Activated T-helper 1 cell treated with Interleukin-2 at 50 U/mL for 16 hours (primary cell): ENCODE results near the gene FBLN1.
"Not testable (repeated sequence)": the region's sequence is repeated elsewhere in the genome, so short reads cannot be mapped to it uniquely, and the experiment has no call there.

Source experiments
- DNase-seq: peaks from one replicate; pipeline ENCODE4 v3.0.0-alpha.2; 2020; ENCODE audit warnings: low read depth

The FBLN1 gene, protein sequence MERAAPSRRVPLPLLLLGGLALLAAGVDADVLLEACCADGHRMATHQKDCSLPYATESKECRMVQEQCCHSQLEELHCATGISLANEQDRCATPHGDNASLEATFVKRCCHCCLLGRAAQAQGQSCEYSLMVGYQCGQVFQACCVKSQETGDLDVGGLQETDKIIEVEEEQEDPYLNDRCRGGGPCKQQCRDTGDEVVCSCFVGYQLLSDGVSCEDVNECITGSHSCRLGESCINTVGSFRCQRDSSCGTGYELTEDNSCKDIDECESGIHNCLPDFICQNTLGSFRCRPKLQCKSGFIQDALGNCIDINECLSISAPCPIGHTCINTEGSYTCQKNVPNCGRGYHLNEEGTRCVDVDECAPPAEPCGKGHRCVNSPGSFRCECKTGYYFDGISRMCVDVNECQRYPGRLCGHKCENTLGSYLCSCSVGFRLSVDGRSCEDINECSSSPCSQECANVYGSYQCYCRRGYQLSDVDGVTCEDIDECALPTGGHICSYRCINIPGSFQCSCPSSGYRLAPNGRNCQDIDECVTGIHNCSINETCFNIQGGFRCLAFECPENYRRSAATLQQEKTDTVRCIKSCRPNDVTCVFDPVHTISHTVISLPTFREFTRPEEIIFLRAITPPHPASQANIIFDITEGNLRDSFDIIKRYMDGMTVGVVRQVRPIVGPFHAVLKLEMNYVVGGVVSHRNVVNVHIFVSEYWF

DNA sequence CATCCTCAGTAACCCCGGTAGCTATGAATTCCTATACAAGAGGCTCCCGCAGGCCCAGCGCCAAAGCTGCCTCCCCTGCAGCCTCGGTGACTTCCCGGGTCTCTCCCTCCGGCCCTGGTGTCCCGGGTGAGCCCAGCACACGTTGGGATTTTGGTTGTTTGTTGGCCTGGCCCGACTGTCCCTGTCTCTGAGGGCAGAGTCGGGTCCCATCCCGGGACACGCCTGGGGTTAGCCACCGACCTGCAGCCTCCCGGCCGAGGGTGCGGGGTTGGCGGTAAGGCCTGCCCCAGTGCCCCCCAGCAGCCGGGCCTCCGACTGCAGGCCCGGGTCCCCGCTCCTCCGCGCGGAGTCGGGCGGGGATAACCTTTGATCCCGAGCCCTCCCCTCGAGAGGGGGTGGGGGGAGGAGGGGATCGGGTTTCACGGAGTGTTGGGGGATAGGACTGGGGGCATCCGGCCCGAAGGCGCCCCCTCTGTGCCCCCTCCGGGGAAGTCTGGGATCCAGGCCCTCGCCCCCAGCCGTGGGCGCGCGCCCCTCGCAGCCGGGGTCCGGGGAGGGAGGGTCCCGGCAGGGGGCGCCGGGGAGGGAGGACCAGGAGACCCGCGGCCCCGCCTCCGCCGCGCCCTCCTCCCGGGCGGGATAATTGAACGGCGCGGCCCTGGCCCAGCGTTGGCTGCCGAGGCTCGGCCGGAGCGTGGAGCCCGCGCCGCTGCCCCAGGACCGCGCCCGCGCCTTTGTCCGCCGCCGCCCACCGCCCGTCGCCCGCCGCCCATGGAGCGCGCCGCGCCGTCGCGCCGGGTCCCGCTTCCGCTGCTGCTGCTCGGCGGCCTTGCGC is at the start of gene FBLN1:
Gene FBLN1 (plus strand): TSS at position 669 of the 835 bp plus-strand sequence. CDS start 103 bp downstream, at position 772.
- DNase-seq = no peak

DNA sequence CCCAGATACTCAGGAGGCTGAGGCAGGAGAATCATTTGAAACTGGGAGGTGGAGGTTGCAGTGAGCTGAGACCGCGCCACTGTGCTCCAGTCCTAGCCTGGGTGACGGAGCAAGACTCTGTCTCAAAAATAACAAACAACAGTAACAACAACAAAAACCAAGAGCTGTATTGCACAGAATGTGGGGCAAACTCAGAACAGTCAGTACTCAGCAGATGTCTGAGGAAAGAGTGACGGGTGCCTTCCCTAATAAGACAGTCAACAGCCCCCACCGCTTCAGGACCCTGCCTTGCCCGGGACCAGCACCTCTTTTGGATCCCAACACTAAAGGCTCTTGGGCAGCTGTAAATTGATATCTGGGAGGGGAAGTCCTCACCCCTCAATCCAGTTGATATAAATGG is 48.9 kb upstream of the FBLN1 start:
- DNase-seq = no peak

DNA sequence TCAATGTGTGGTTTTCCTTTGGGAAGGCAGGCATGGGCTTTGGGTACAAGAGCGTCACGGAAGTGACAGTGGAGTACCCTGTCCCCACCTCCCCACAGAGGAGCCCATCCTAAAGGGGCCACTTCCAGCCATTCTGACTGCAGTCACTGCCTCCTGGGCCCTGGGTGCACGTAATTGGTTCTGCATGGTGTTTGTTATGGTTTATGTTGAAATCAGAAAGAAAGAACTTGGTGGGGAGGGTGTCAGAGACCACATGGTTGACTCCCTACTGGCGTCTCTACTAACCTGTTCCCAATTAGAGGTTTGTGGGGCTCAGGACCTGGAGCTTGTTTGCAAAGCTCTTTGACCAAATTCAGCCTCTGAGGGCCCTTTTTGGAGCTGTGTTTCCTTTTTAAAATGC is 48.4 kb upstream of the FBLN1 start:
- no peak for DNase-seq

DNA sequence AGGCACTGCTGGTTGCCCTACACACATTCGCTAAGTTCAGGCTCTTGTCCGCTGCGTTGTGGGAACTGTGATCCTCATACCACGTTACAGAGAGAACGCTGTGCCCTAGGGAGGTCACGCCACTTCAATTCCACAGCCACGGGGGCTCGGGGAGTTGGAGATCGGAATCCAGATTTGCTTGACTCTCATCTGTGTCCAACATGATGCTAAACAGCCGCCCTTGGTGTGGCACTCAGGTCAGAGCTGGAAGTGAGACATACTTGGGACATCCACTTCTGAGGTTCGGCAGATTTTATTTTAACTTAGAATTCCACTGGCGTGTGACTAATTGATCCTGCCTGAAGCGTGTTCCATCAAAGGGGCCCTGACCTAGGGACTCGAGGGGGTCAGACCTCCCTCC is 47.5 kb upstream of the FBLN1 start:
- DNase-seq = no peak

DNA sequence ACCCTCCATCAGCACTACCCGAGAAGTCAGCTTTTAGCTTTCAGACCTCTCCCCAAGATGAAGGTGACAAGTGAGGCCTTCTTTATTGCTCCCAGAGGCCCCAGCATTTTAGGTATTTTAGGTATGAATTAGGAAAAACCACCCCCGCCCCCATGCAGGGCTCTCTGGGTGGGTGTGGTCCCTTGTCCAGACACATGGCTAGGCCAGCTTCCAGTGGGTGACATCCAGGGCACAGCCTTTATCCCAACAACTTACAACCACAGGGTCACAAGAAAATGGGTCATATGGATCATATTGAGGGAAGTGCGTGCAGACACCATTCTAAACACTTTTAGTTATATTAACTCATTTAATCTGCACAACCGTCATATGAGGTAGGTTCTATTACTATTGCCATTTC is 47.1 kb upstream of the FBLN1 start:
- no peak for DNase-seq

DNA sequence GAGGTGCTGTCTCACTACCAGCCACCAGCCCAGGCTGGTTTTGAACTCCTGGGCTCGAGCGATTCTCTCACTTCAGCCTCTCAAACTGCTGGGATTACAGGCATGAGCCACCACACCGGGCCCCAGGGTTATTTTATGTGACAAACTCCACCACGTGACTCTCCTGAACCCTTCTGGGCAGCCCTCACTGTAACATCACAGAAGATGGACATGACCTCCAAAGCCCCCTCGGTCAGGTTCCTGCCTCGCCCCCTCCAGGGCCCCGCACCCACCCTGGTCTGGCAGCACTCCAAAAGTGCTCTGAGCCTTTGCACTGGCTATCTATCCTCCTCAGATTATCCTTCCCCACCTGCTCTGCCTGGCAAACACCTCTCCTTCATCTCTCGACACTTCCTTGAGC is 45.9 kb upstream of the FBLN1 start:
- DNase-seq = no peak

DNA sequence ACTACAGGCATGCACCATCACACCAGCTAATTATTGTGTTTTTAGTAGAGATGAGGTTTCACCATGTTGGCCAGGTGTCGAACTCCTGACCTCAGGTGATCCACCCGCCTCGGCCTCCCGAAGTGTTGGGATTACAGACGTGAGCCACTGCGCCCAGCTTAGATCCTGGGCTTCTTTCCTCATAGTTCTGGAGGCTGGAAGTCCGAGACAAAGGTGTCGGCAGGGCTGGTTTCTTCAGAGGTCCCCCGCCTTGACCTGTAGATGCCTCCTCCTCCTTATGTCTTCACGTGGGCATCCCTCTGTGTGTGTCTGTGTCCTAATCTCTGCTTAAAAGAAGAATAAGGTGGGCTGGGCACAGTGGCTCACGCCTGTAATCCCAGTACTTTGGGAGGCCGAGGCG is 44.2 kb upstream of the FBLN1 start:
- DNase-seq = no peak

DNA sequence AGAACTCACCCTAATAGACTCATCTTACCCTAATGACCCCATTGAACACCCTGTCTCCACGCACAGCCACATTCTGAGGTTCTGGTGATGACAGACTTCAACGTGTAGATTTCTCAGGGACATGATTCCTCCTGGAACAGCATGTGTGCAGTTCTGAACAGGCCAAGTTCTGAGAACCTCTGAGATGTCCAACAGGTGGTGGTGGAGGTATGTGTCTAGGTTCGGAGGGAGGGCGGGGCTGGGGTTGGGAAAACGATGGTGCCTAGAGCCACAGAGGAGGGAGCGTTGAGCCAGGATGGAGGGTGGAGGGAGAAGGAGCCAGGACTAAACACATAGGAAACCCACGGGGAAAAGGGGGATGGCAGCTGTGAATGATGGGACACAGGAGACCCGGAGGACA is 43.4 kb upstream of the FBLN1 start:
- no peak for DNase-seq

DNA sequence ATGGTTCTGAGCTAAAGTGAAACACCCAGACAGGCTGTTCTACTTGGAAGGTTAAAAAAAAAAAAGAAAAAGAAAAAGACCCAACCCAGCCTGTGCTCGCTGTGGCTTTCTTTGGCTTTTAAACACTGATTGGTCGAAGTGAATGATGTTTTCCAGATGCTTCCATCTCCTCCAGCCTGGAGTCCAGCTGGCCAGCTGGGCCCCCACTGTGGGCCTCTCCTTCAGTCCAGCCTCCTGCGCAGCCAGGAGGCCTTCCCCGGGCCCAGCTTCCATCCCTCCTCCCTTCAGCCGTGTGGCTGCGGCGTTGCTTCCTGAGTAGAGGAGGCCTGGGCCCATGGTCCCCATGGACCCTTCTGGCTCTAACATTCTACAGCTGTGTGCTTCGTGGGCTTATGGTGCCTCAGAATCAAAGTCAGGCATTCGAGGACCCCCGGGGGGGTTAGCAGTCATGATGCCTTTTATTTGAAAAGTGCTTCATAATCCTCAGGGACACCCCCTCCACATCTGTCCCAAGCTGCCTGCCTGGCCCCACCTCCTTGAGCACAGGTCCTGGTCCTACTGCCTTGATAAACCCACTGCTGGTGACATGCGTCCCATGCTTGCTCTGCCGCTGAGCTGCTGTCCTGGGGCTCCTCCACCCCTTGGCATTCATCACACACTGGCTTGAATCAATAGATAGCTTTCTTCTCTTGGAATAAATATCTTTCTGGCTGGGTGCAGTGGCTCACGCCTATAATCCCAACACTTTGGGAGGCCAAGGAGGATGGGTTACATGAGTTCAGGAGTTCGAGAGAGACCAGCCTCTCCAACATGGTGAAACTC is 42.2 kb upstream of the FBLN1 start:
- DNase-seq = no peak

DNA sequence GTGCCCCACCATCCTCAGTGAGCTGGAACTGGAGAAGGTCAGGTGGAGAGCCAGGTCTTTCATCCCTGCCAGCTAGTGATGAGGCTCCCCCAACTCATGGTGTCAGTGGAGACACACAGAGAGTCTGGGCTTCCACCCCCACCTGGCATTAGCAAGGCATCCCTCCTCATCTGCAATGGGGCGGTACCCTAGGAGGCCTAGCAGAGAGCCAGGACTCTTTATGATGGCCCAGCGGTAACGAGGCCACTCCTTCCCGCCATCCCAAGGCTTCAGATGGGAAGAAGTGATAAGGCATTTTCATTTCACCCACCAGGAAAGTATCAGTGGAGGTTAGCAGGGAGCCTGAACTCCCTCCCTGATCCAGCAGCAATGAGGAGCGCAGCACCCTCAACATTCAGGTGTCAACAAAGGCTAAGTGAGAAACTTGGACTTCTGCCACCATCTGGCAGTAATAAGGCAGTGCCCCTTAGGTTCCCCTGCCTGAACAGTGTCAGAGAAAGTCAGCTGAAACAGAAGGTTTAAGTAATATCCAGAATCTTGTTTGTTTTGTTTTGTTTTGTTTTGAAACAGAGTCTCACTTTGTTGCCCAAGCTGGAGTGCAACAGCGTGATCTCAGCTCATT is 40.5 kb upstream of the FBLN1 start:
- no peak for DNase-seq

DNA sequence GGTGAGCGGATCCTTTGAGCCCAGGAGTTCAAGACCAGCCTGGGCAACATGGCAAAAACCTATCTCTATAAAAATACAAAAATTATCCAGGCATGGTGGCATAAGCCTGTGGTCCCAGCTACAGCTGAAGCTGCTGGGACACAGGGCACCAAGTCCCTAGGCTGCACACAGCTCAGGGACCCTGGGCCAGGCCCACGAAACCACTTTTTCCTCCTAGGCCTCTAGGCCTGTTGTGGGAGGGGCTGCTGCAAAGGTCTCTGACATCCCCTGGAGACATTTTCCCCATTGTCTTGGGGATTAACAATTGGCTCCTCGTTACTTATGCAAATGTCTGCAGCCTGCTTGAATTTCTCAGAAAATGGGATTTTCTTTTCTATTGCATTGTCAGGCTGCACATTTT is 39.0 kb upstream of the FBLN1 start:
- DNase-seq = not testable (repeated sequence)

DNA sequence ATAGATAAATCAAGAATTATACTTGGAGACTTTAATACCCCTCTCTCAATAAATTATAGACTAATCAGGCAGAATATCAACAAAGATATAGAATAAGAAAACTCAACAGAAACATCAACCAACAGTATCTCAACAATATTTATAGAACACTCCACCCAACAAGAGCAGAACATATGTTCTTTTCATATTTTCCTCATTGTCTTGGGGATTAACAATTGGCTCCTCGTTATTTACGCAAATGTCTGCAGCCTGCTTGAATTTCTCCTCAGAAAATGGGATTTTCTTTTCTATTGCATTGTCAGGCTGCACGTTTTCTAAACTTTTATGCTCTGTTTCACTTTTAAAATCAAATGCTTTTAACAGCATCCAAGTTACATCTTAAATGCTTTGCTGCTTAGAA is 37.0 kb upstream of the FBLN1 start:
- no peak for DNase-seq

DNA sequence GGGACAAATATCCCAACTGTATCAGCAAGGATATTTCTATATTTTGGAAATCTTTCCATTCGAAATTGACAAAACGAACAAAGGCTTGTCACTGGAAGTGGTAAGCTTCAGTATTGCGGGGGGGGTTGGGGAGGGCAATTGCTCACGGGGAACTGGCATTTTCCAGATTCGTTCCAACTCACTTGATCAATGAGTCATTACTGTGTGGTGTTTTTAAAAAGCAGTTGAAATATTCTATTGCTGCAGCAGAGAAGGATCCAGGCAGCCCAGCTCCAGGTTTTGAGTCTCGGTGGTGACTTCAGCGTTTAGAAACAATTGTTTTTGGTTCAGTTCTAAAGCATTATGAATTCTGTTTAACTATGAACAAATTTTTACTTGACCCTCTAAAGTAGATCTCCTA is 33.8 kb upstream of the FBLN1 start:
- no peak for DNase-seq

DNA sequence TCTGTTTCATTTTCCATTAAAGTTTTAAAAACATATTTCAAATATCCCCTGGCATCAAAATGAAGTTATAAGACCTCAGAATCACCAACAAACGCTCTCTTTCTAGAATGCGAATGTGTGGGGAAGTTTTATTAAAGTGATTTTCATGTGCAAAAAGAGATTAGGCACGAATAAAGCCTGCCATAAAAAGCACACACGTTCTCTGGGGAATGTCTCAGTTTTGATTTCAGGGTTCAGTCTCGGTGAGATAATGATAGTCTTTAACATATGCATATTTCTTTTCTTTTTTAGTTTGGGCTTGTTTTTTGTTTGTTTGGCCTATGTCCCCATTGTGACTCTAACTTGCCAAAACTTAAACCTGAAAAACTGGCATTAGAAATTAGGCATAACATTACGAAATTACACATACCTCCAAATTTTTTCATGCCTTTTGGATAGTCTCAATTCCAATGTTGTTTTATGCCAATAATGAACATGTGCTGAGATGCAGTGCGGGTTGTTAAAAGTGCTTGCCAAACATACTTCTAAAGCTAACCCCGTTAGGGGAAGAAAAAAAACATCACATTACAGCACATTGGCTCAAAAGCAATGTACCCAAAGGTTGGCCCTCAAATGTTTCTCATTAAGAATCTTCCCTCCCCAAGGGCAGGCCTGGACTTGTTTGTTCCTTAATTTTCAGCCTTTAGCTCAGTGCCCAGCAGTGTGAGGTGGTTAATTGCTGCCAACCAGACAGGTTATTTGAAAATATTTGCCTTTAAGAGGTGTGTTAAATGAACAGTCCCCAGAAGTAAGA is 33.2 kb upstream of the FBLN1 start:
- no peak for DNase-seq

DNA sequence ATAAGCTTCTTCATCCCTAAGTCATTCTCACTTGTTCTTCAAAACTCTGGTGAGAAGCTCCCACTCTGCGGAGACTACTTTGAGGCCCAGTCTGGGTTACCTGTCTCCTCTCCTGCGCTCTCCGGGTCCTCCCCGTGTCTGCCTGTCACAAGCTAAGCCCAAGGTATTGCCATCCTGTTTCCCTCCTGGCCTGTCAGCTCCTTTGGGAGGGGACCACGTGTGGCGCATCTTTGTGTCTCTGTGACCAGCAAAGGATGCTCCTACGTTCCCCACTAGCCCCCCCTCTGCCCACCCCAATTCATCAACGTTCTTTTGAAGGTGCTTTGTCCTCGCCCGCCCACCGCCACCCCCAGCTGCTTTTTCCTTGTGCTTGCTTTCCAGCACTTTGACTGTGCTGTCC is 31.8 kb upstream of the FBLN1 start:
- DNase-seq = no peak

DNA sequence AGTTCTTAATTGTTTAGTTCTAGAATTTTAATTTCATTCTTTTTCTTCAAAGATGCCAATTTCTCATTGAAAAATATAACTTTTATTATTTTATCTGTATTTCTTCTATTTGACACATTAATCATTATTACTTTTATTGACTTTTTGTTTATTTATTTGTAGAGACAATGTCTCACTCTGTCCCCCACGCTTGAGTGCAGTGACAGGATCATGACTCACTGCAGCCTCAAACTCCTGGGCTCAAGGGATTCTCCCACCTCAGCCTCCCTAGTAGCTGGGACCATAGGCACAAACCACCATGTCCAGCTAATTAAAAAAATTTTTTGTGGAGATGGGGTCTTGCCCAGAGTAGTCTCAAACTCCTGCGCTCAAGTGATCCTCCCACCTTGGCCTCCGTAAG is 30.3 kb upstream of the FBLN1 start:
- DNase-seq = no peak

DNA sequence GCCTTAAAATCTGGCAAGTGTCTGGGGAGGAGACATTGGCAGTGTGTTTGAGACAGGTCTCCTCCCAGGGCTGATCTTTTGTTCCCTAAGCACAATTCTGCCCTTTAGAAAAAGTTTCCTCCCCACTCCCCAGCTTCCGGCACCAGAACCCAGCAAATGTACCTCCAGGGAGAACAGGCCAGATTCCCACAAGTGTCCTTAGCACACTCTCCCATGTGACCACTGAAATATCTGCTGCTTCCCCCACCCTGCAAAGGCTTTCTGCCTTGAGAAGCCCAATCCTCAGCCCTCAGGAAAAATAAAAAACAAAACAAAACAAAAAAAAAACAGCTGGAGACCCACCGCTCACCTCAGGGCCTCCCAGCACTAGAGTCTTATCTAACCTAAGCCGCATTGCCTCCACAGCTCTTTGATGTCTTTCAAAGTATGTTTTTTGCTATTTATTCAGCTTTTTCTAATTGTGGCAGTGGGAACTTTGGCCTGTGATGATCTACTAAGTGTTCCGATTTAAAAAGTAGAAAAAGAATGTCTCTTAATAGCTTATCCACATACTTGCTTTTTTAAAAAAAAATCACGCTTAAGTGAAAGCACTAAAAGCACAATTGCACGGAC is 29.0 kb upstream of the FBLN1 start:
- no peak for DNase-seq

DNA sequence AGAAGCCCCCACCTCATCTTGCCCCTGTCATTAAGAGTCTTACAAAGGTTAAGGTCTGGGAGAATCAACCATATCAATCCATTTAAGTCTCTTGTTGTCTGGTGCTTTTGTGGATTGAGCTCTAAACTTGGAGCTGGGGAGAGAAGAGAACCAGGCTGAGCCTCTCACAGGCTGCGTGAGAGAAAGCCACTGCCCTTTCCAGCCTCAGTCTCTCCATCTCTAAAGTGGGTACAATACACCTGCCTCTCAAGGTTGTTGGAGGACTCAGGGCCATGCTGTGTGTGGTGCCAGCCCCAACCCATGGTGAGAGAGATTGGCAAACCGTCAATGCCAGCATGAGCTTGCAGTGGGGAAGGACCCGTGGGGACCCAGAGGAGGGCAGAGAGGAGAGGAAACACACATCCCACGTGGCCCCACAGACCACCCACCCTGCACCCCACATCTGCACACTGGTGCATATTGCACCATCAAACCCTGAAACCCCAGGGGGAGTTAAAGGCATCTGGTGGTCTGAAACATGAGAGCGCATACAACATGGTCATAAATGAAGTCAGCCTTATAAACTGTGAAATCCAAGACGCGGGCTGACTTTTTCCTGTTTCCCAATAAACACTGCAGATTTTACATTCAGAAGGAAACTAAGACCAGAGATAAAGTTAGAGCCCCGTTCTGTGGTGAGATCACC is 27.5 kb upstream of the FBLN1 start:
- no peak for DNase-seq

DNA sequence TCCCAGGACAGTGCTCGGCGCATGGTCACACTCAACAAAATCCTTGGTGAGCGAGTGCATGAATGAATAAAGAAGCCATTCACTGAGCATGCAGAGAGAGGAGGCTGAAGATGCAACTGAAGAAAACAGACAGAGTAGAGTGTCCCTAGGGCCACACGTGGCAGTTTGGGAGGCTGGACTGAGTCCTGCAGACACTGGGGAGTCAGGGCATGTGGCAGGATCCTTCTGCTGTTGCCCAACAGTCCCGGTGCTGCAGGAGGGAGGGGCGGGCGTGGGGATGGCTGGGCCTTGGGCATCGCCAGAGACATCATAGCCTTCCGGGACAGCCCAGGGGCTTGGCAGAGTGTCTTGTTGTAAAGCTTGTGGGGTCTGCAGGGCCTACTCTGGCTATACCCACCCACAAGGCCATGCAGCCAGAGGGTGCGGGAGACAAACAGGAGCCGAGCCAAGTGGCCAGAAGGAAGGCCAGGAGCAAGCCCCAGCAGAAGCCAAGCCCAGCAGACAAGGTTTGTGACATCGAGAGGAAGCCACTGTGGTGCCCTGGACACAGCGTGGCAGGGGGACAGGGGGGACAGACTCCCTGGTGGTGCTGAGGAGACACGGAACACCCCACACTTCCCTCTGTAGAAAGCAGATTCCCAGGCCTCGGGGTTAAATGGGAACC is 26.7 kb upstream of the FBLN1 start:
- no peak for DNase-seq
